SU-DHL-6 (cell line): ENCODE measurements around the gene PANX2.

Experiments used
- CTCF ChIP-seq: fragments of 200-600 bp; sonication (generic); IDR thresholded peaks from one replicate; pipeline ENCODE4 v1.5.1; 2017; ENCODE audit warnings: antibody characterized with exemption, mild to moderate bottlenecking, low read length, moderate library complexity; ENCODE audit not compliant: insufficient read depth, poor library complexity, severe bottlenecking
- EZH2phosphoT487 ChIP-seq: fragments of 200-600 bp; sonication (generic), shearing (Covaris generic); conservative IDR thresholded peaks from 2 replicates; pipeline ENCODE4 v1.6.1; 2018; ENCODE audit warnings: mild to moderate bottlenecking, antibody characterized with exemption, low read length, moderate library complexity, mixed read lengths

GRCh38 chr22:50204571-50204970 is 34.0 kb downstream of the PANX2 start:
- no peak for TF ChIP-seq CTCF
- TF ChIP-seq EZH2phosphoT487, result no peak
